GM18868 (cell line): ENCODE data around the gene IL17RC.
"Not testable (repeated sequence)": the region's sequence is repeated elsewhere in the genome, so short reads cannot be mapped to it uniquely, and the experiment has no call there.

Experiments
- ATAC-seq: cut with Tn5 transposase; IDR thresholded peaks from one replicate; pipeline ENCODE4 v1.9.1; 2021; ENCODE audit warnings: mild to moderate bottlenecking, moderate library complexity; ENCODE audit not compliant: unreplicated experiment

Gene IL17RC

GRCh38 chr3:9914559-9915253 lies 2.2 kb upstream of the IL17RC start:
- peak; percentile 43 for ATAC-seq

- ATAC-seq: peak; percentile 28
Observed at GRCh38 chr3:9915254-9916141, 1.4 kb upstream of the IL17RC start.

DNA sequence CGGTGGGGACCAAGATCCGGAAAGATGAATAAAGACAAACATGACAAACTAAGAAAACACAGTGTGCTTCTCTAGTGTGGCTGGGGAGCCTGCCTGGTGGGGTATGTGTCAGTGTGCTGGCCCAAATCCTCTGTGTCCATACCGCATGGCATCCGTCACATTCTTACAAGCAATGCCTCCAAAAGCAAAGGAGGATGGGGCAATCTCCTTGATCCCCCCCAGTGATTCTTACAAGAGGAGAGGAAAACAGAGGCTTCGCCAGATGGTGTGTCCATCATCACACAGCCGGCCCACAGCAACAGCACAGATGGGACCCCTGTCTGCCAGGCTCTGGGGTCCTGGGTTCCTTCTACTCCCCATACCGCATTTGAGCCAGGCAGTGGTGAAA lies 558 bp upstream of the IL17RC start:
- no peak for ATAC-seq

GRCh38 chr3:9917820-9918219 lies 922 bp downstream of the IL17RC start:
- ATAC-seq: no peak

GRCh38 chr3:9918261-9919038 lies 1.6 kb downstream of the IL17RC start:
- no peak for ATAC-seq

- ATAC-seq: no peak
Observed at GRCh38 chr3:9928158-9928557, 11.3 kb downstream of the IL17RC start.

GRCh38 chr3:9930804-9931418 lies 14.0 kb downstream of the IL17RC start:
- no peak for ATAC-seq

- ATAC-seq: no peak
Observed at GRCh38 chr3:9932535-9932842, 15.6 kb downstream of the IL17RC start.

- ATAC-seq: peak; percentile 72
Observed at GRCh38 chr3:9932843-9933560, 16.1 kb downstream of the IL17RC start.

DNA sequence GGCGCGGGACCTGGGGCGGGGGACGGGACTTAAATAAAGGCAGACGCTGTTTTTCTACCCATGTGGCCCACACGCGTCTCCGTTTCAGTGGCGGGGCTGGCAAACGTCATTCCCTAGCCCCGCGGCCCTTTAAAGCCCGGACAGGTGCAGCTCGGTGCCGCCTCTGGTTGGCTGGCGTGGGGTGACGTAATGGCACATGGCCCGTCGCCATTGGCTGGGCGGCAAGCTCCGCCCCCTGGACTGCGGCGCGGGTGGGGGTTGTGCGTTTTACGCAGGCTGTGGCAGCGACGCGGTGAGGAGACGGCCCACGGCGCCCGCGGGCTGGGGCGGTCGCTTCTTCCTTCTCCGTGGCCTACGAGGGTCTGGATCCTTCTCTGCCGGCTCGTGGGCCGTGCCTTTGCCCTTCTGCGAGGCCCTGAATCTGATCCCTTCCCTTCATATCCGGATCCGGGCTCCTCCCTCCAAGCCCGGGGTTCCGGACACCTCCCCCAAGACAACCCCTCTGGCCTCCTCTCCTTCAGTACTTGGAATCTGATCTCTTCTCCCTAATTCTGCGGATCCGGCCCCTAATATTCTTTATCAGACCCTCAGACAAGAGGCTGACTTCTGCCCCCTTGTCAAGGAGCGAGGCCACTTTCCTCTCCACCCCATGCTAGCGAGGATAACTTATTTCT lies 16.8 kb downstream of the IL17RC start, which contains the start of gene CRELD1:
TSS of gene CRELD1 (plus strand) at position 274 of the 674 bp plus-strand sequence. CDS start 605 bp downstream, outside the sequence.
- peak; percentile 89 for ATAC-seq

- no peak for ATAC-seq
Observed at GRCh38 chr3:9934235-9934621, 17.3 kb downstream of the IL17RC start.

GRCh38 chr3:9934993-9935392 lies 18.1 kb downstream of the IL17RC start:
- ATAC-seq: no peak

GRCh38 chr3:9935966-9936510 lies 19.1 kb downstream of the IL17RC start:
- ATAC-seq: no peak

GRCh38 chr3:9937486-9938238 lies 20.8 kb downstream of the IL17RC start:
- no peak for ATAC-seq

- ATAC-seq: no peak
Observed at GRCh38 chr3:9938966-9939365, 22.1 kb downstream of the IL17RC start.

GRCh38 chr3:9939906-9940305 lies 23.0 kb downstream of the IL17RC start:
- not testable (repeated sequence) for ATAC-seq

- no peak for ATAC-seq
Observed at GRCh38 chr3:9940746-9941145, 23.8 kb downstream of the IL17RC start.

- ATAC-seq: no peak
Observed at GRCh38 chr3:9942164-9942563, 25.3 kb downstream of the IL17RC start.
